IPS-NIHi7 (cell line): ENCODE measurements around the gene TOR1B.
A peak's percentile ranks its signal among the peaks of the same experiment; 100 is the strongest.
"Not testable (repeated sequence)": the region's sequence is repeated elsewhere in the genome, so short reads cannot be mapped to it uniquely, and the experiment has no call there.

ENCODE experiments used
- DNase-seq: peaks from one replicate; pipeline ENCODE4 v3.0.0; 2012; ENCODE audit warnings: mixed read lengths; ENCODE audit errors: extremely low spot score

Gene TOR1B

GRCh38 chr9:129776566-129776937, 26.4 kb upstream of the TOR1B start:
- no peak for DNase-seq

- DNase-seq: peak; percentile 78
Observed at GRCh38 chr9:129776938-129777768, 25.8 kb upstream of the TOR1B start.

DNA sequence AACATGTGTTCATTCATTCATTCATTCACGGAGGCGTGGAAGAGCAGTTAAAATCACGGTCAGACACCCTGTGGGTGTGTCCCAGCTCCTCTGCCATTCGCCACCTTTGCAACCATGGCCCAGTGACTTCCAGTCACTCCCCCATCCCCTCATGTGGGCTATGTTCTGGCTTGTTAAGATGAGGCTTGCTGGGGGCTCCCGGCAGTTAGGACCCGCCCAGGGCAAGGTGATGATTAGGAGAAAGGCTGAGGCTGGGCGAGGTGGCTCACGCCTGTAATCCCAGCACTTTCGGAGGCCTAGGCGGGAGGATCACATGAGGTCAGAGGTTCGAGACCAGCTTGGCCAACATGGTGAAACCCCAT, 25.2 kb upstream of the TOR1B start:
- no peak for DNase-seq

GRCh38 chr9:129778469-129778868, 24.5 kb upstream of the TOR1B start:
- no peak for DNase-seq

- no peak for DNase-seq
Observed at GRCh38 chr9:129779560-129780190, 23.3 kb upstream of the TOR1B start.

GRCh38 chr9:129781131-129781530, 21.9 kb upstream of the TOR1B start:
- DNase-seq: no peak

- DNase-seq: no peak
Observed at GRCh38 chr9:129781981-129782380, 21.0 kb upstream of the TOR1B start.

GRCh38 chr9:129783516-129784361, 19.2 kb upstream of the TOR1B start:
- peak; percentile 92 for DNase-seq

GRCh38 chr9:129784970-129785369, 18.0 kb upstream of the TOR1B start:
- not testable (repeated sequence) for DNase-seq

GRCh38 chr9:129785866-129786265, 17.1 kb upstream of the TOR1B start:
- DNase-seq: no peak

- no peak for DNase-seq
Observed at GRCh38 chr9:129786481-129786880, 16.5 kb upstream of the TOR1B start.

DNA sequence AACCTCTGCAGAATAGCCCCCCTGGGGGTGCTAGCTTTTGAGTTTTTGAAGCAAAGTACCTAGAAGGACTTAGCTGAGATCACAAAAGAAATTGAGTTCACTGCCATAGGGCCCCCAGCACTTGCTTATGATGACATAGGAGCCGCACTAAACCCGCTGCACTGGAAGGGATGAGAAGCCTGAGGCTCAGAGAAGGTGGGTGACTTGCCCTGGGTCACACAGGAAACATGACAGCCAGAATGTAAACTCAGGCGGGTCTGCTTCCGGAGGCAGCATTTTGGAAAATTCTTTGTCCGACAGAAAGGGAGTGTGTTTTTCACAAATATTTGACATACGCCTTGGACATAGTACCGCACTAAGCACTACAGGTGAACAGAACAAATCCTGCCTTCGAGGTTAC, 8.4 kb upstream of the TOR1B start:
- no peak for DNase-seq

GRCh38 chr9:129796029-129796428, 7.0 kb upstream of the TOR1B start:
- DNase-seq: not testable (repeated sequence)

DNA sequence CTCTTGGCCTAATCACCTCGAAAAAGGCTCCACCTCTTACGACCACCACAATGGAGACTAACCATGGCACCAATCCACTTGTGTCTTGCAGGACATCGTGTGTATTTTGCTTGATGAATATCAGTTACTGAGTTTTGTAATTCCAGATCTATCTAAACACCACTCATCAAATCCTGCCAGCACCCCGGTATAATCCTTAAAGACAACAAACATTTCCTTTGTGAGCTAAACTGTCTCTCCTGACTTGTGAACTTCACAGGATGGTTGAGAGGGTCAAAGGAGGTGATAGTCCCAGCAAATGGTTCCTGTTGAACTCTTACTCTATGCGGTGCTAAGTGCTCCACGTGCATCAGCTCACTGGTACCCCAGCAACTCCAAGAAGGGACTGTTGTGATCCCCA, 4.0 kb upstream of the TOR1B start:
- no peak for DNase-seq

GRCh38 chr9:129801504-129801903, 1.5 kb upstream of the TOR1B start:
- DNase-seq: no peak

DNA sequence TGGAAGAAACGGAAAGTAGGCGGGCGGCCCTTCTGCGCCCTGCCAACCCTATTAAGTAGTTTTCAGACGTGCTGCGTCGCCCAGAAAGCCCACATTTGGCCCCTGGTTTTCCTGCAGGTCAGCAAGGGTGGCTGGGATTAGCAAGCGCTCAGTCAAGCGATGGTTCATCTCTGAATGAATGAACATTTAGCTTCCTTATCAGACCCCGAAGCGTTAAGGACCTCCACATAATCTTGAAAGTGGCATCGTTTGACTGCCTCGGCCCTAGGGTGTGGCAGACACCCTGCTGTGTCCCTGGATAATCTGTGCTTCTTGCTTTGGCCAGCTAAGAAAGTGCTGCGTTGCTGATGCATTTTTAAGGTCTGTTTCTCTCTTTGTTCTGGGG, 684 bp downstream of the TOR1B start:
- DNase-seq: no peak

- no peak for DNase-seq
Observed at GRCh38 chr9:129806061-129806460, 3.1 kb downstream of the TOR1B start.

DNA sequence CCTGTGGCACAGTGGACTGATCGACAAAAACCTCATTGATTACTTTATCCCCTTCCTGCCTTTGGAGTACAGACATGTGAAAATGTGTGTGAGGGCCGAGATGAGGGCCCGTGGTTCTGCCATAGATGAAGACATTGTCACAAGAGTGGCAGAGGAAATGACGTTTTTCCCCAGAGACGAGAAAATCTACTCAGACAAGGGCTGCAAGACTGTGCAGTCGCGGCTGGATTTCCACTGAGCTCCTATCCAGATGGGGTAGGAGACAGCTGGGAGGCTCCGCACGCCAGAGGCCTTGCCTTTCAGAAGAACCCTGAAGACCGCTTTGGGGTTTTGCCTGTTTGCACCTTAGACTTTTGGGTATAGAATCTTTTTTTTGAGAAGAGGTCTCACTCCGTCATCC, 6.4 kb downstream of the TOR1B start:
- DNase-seq: no peak

DNA sequence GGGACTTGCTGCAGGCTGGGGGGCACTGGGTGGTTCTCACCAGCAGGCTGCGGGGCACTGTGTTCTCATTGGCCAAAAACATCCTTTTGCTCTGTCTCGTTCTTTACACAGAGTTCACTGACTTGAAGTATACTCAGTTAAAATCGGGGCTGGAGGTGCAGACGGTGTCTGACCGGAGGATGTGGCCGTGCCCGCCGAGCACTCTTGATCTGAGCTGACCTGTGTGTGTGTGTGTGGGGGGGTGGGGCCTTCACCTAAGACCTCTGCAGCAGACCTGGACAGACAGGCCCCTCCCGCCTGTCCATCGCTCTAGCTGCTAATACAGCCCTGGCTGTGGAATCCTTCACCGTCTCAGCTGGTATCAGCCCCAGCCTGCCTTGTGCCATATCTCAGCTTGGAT, 7.1 kb downstream of the TOR1B start:
- DNase-seq: no peak

DNA sequence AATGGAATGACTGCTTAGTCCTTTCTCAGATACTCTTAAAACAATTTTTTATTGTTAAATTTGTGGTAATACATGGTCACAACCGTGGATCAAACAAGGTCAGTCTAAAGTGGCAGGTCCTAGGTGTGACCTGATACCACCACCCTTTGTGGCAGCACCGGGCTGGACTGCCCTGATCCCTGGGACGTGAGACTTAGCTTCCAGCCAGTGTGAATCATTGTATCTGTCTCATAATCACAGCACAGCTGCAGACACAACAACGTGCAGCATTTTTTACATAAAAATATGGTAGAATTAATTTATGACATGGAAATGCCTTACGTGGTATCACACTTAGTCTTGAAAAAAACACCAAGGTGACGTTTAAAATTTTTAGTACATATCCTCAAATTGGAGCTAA, 7.8 kb downstream of the TOR1B start:
- DNase-seq: no peak

DNA sequence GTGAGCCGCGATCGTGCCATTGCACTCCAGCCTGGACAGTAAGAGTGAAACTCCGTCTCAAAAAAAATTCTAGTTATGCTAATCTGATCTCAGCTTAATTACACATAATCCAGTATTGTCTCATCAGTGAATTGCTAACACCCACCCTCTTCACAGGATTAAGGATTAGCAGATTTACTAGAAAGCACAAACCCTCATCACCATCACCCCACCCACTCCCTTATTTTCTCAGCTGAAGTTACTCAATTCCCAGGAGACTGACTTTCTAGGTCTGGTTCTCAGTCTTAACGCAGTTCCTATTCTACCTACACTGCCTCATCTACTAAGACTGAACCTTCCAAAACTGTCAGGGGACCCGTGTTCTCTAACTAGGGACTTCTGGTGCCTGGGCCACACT, 9.0 kb downstream of the TOR1B start:
- no peak for DNase-seq

DNA sequence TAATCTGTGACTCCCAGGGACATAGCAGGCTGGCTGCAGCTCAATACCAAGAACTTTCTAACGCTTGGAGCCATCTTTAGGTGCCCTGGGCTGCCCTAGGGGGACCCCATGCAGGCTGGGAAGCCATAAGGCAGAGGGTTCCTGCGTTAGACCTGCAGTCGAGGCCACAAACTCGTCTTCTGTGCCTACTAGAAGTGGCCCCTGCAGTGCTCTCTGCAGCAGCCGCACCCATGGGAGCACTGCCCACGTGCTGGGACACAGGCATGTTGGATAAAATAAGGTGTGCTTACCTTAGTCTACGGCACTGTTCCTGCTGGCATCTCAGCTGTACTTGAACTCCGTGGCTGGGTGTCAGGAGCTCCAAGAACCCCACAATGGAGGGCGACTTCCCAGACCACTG, 9.4 kb downstream of the TOR1B start:
- no peak for DNase-seq

- no peak for DNase-seq
Observed at GRCh38 chr9:129813661-129814060, 10.7 kb downstream of the TOR1B start.
